NCI-H748 treated with DMSO at 0.1 percent for 48 hours (cell line): Measurements from ENCODE around the gene TBPL1.
"Not testable (repeated sequence)": the region's sequence is repeated elsewhere in the genome, so short reads cannot be mapped to it uniquely, and the experiment has no call there.

Experiments used
- DNase-seq: peaks from one replicate; lab custom pipeline; 2025; lab: John Stamatoyannopoulos, UW

Gene TBPL1

GRCh38 chr6:133973109-133973971 is 20.3 kb downstream of the TBPL1 start:
- DNase-seq: peak; percentile 77

DNA sequence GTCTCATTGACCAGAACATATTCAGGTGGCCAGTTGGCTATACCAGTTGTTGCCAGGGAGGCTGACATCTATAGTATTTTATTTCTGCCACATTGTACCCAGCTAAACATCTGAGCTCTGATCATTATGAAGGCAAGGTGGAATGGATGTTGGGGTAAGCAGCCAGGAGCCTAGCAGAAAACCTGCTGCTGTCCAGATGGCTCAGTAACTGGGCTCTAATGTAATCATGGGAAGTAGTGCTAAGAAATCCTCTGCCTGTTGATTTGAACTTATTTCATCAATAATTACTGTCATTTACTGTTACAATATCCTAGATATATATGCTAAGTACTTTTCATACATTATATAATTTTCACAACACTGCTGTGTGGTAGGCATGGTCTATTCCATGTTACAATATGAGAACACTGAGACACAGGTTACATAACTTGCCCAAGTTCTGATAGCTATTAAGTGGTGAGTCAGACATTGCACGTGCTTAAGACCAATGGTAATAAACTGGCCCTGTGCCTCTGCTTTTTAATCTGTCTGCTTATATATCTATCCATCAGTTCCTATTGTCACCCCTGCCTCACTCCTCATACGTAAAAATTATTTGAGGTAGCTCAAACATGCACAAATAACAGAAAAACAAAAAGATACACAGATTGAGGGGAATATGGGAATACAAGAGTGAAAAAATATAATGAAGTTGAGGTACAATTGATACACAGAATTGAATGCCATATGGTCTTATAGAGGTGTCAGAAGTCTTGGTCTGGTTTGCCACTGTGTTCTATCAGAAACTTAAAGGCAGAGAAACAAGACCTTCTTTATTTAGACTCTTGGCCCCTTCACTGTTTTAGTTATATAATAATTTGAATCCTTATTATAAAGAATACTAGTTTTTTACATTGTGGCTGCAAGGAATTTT is 25.2 kb downstream of the TBPL1 start:
- DNase-seq: no peak

GRCh38 chr6:133978896-133979240 is 25.8 kb downstream of the TBPL1 start:
- no peak for DNase-seq

DNA sequence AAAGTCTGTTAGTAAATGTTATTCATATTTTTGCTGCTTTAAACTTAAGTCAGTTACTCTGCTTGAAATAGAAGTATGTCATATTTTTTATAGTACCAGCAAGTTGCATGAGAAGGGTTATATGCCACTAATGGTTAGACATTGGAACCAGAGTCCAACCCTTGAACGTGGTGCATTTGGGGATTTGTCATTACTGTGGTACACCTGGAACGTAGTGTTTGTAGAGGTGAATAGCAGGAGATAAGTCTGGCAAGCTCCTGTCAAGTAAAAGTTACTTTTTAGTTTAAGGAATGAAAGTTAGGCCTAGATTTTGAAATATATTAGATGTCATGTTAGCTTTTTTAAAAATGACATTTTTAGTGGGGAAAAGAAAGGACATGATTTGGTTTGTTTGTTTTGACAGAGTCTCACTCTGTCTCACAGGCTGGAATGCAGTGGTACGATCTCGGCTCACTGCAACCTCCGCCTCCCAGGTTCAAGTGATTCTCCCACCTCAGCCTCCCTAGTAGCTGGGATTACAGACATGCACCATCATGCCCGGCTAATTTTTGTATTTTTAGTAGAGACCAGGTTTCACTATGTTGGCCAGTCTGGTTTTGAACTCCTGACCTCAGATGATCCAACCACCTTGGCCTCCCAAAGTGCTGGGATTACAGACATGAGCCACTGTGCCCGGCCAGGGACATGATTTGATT is 26.4 kb downstream of the TBPL1 start:
- DNase-seq: not testable (repeated sequence)

- no peak for DNase-seq
These were observed 27.1 kb downstream of the TBPL1 start for GRCh38 chr6:133980168-133980567.

DNA sequence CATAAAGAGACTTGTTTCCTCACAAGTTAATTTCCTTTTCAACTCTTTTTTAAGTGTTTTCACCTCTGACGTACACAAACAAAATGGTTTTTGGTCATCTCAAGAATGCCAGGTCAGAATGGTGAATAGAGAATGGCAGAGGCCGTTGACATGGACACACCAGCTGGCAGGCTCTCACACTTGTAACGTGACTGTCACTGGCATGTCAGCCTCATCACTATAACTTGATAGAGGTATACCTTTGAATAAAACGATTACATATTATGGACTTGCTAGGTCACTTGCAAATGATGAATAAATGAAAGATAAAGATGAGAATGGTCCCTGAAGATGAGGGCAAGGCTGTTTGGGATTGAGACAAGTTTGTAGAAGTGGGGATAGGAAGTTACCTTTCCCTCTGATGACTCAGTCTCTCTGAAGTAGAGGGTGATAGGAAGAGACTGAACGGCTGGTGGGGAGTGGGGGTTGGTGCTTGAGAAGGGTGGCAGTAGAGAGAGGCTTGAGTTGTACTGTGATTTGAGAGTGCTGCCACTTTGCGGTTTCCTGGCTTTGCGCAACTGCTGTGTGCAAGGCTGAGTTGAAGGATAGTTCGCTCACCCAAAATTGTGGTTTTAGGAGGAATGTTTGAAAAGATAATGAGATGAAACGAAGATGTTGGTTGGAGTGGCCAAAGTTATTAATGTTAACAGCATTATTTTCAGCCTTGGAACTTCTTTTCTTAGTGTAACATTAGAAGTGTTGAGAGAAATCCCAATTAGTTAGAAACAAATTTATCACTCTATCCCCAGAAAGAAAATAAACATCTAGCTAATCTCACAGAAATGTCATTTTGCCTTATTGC is 30.3 kb downstream of the TBPL1 start:
- no peak for DNase-seq

- DNase-seq: no peak
These were observed 32.9 kb downstream of the TBPL1 start for GRCh38 chr6:133985970-133986369.

DNA sequence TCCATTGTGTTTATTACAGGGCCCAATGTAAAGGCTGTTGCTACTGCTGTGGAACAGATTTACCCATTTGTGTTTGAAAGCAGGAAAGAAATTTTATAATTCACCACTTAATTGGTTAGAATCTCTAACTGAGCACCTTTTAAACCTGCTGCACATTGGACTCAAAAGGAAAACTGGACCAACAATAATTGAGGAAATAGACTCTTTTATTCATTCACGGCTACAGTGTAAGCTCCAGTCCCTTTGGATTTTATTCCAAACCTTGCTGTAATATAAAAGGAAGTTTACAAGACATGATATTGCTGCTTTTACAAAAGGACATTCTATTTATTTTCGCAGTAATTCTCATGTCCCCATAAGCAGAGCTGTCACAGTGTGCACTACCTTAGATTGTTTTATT is 33.9 kb downstream of the TBPL1 start:
- DNase-seq: no peak

GRCh38 chr6:133989525-133989924 is 36.5 kb downstream of the TBPL1 start:
- no peak for DNase-seq

DNA sequence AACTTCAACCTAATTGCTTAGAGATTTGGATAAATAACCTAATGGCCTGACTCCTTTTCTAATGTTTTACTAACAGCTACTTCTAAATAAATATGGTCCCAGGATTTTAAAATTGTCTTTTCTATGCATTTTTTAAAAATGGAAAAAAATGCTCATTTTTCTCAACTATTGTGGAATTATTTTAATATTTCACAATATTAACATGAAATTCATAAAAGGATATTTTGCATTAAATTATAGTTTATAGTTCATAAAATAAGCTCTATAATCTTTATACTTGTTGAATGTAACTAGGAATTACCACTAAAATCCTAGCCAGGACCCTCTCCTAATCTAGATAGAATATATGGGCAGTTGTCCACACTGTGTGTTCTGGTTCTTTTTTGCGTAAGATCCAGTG is 37.3 kb downstream of the TBPL1 start:
- DNase-seq: no peak

DNA sequence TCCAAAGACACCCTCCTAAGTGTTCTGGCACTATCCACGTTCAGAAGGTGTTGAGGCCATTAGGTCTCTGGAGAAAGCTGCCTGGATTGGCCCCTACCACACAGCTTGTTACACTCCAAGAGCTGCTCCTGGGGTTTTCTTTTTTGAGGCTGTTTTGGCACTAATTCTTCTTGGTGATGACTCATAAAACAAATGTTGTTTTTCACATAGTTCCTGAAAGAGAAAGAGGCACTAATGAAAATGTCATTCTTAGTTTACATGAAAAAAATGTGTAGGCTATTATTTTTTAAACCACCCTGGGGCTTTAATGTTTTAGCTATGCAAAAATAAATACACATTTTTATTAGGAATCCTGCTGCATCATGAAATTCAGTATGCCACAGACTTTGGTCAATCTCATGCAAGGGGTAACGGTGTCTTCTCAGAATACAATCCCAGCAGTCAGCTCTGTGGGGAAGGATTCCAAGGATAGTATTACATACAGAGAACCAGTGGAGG is 38.1 kb downstream of the TBPL1 start:
- DNase-seq: no peak

DNA sequence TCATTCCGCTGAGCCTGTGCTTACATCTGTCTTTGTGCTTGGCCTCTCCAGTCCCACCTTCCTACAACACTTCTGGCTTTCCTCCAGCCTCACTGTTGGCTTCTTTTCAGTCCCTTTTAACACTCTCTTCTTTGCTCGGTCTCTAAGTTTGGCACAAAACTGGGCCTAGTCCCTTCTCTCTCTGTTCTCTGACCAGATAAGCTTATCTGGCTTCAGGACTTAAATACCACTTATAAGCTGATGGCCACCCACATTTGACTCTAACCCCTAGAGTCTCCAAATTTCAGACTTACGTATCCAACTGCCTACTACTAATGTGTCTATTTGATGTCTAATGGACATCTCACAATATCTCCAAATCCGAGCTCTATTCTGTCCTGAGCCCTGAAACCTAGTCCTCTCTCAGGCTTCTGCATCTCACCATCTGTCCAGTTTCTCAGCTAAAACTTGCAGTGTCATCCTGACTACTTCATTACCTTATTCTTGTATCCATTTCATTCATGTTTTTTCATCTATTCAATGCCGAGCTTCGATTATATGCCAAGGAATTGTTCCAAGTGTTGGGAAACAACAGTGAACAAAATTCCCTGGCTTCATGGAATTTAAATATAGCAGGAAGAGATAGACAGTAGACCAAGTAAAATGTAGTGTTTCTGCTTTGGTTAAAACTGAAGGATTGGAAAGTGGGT is 40.1 kb downstream of the TBPL1 start:
- no peak for DNase-seq

- no peak for DNase-seq
These were observed 42.3 kb downstream of the TBPL1 start for GRCh38 chr6:133995296-133995695.

DNA sequence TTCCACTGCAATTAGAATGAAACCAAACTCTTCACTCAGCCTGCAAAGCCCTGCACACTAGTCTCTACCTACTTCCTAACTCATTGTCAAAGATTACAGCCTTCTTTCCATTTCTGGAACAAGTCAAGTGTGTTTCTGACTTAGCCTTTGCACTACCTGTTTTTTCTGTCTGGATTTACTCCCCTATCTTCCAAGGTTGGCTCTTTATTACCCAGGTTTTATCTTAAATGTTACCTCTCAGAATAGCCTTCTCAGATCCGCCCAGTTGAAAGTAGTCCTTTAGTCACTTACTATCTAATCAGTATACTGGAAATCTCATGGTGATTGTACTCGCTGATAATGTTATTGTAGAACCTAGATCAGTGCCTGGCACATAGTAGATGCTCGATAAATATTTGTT is 42.7 kb downstream of the TBPL1 start:
- DNase-seq: no peak

- DNase-seq: no peak
These were observed 44.2 kb downstream of the TBPL1 start for GRCh38 chr6:133997267-133997666.

- DNase-seq: no peak
These were observed 46.3 kb downstream of the TBPL1 start for GRCh38 chr6:133999305-133999704.

DNA sequence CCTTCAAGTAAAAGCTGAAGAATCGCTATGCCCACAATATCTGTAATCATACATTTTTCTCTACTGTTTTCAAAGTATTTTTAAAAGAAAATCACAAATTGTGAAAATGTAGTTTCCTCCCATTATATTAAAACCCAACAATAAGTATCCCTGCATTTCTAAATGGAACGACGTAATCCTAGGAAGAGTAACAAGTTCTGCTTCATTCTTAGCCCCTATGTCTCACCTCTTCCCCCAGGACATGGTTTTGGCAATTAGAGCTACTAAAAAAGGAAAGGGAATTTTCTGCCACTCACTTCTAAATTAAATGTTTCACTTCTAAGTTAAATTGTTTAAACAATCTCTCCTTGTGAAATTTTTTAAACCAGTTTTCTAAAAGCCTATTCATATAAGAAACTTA is 47.4 kb downstream of the TBPL1 start:
- DNase-seq: no peak

- no peak for DNase-seq
These were observed 49.8 kb downstream of the TBPL1 start for GRCh38 chr6:134002821-134003220.

- peak; percentile 81 for DNase-seq
These were observed 50.5 kb downstream of the TBPL1 start for GRCh38 chr6:134003542-134003951.

- DNase-seq: no peak
These were observed 51.7 kb downstream of the TBPL1 start for GRCh38 chr6:134004714-134005113.

- no peak for DNase-seq
These were observed 52.8 kb downstream of the TBPL1 start for GRCh38 chr6:134005800-134006199.
